Measurements from ENCODE around the gene BOD1. TPM values are rescaled to one million over a fixed set of nuclear protein-coding genes. Genes with fewer than 3 reads are reported as not detected.

BOD1 gene
- total and polyA plus RNA-seq, 9 of the 15 experiments (the other 6 are each of a cell fraction or from before 2014, with no cell fraction given), result 10.1 to 31.6 (median 22.6) TPM

DNA sequence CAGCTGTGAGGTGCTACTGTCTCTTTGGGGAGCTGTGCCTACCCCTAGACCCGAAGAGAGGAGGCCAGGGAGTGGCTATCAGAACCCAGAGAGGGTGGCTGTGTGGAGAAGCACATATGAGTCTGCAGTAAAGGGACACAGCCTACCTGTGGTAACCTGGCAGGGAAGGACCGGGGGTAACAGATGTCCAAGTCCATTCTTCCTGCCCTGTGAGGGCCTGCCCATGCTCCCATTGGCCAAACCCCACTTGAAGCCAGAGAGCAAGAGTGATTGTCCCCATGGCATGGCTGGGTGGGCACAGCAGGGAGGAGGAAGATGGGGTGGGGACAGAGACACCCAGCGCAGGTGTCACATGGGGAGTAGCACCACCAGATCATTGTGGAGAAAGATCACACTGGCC, 39.3 kb downstream of the BOD1 start:
- no peak overlapping the region for H3K9ac ChIP-seq (ENCODE audit: insufficient read depth in 1 of 2, low read depth in 2 of 2, low read length in 2 of 2)
- BruUV-seq (replicated peaks), result no TSS peak
- DNase-seq (ENCODE audit: extremely low read depth in 1 of 4, low spot score in 3 of 4) (no peak), ATAC-seq (no peak), FAIRE-seq (no peak)
- H3K79me2 ChIP-seq (ENCODE audit: control insufficient read depth, insufficient read depth, low read length), result no peaks in the 10 kb centered on the region
- H3K27ac ChIP-seq (ENCODE audit: extremely low read depth, low read depth, low read length), result no peak overlapping the region
- in situ Hi-C loops (cut with MboI) (no loop called here), intact Hi-C loops (cut with micrococcal nuclease) (loop anchor here (10.0 kb wide), 1 partner anchor 242 kb away; no protein-coding TSS in a partner anchor)
- ChIA-PET CTCF (ENCODE audit: low intra/inter-chr PET ratio) (no interaction called here), POLR2A (no interaction called here)
- H4K20me1 ChIP-seq (replicated peaks; ENCODE audit: control insufficient read depth, insufficient read depth, low read length), result 0 out of 2 replicates have a peak, but pooled peaks cover 3% of the 10 kb centered on the region
- H3K9me3 ChIP-seq (replicated peaks; ENCODE audit: control insufficient read depth, insufficient read depth, low read depth, low read length), result no peaks in the 10 kb centered on the region
- H3K4me1 ChIP-seq (replicated peaks in 1 of 2; ENCODE audit: control insufficient read depth in 2 of 2, insufficient read depth in 2 of 2, low read length in 2 of 2), result peaks cover 0 to 4% of the 10 kb centered on the region in 2 experiments; a peak in 1 of 5 replicates
- H3K27me3 ChIP-seq (ENCODE audit: control insufficient read depth in 2 of 2, insufficient read depth in 2 of 2, low read length in 2 of 2), result peaks cover 22 to 39% of the 10 kb centered on the region in 2 experiments
- no peaks in the 10 kb centered on the region for H3K36me3 ChIP-seq (ENCODE audit: control insufficient read depth, insufficient read depth, low read length)
- H2AFZ ChIP-seq (ENCODE audit: low read depth, low read length), result no peak overlapping the region
- no peak overlapping the region for H3K4me3 ChIP-seq
- H3K4me2 ChIP-seq (ENCODE audit: insufficient read depth, low read length), result no peak overlapping the region
- no peaks in the 10 kb centered on the region for H3K9me1 ChIP-seq (ENCODE audit: control insufficient read depth, insufficient read depth, low read length)
- 0% methylated on average over 2 of the region's 3 CpGs for WGBS (ENCODE audit: insufficient coverage, low coverage, missing lambda C conversion rate)
- TF ChIP-seq ZFX (CRISPR knock-in tag; IDR thresholded peaks at IDR 0.05) (no peak), IRF2 (CRISPR knock-in tag; IDR thresholded peaks at IDR 0.05) (no peak), TFAM (CRISPR knock-in tag; conservative IDR thresholded peaks at IDR 0.05) (no peak), U2AF1 (optimal IDR thresholded peaks at IDR 0.05; ENCODE audit: low read depth, low read length) (no peak), ESRRB (CRISPR knock-in tag; IDR thresholded peaks at IDR 0.05; ENCODE audit: borderline replicate concordance) (no peak), ETS2 (tag; IDR thresholded peaks at IDR 0.05; ENCODE audit: borderline replicate concordance, poor library complexity, severe bottlenecking) (no peak), CBFA2T2 (conservative IDR thresholded peaks at IDR 0.05) (no peak), MYNN (IDR thresholded peaks at IDR 0.05) (no peak), MYNN (CRISPR knock-in tag; IDR thresholded peaks at IDR 0.05) (no peak)
- TF ChIP-seq, protein P1, sequence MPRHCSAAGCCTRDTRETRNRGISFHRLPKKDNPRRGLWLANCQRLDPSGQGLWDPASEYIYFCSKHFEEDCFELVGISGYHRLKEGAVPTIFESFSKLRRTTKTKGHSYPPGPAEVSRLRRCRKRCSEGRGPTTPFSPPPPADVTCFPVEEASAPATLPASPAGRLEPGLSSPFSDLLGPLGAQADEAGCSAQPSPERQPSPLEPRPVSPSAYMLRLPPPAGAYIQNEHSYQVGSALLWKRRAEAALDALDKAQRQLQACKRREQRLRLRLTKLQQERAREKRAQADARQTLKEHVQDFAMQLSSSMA (CRISPR knock-in tag; IDR thresholded peaks at IDR 0.05), result no peak
- TF ChIP-seq, protein P2, sequence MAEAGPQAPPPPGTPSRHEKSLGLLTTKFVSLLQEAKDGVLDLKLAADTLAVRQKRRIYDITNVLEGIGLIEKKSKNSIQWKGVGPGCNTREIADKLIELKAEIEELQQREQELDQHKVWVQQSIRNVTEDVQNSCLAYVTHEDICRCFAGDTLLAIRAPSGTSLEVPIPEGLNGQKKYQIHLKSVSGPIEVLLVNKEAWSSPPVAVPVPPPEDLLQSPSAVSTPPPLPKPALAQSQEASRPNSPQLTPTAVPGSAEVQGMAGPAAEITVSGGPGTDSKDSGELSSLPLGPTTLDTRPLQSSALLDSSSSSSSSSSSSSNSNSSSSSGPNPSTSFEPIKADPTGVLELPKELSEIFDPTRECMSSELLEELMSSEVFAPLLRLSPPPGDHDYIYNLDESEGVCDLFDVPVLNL (CRISPR knock-in tag; IDR thresholded peaks at IDR 0.05; ENCODE audit: low read depth), result no peak
- TF ChIP-seq, protein P3, sequence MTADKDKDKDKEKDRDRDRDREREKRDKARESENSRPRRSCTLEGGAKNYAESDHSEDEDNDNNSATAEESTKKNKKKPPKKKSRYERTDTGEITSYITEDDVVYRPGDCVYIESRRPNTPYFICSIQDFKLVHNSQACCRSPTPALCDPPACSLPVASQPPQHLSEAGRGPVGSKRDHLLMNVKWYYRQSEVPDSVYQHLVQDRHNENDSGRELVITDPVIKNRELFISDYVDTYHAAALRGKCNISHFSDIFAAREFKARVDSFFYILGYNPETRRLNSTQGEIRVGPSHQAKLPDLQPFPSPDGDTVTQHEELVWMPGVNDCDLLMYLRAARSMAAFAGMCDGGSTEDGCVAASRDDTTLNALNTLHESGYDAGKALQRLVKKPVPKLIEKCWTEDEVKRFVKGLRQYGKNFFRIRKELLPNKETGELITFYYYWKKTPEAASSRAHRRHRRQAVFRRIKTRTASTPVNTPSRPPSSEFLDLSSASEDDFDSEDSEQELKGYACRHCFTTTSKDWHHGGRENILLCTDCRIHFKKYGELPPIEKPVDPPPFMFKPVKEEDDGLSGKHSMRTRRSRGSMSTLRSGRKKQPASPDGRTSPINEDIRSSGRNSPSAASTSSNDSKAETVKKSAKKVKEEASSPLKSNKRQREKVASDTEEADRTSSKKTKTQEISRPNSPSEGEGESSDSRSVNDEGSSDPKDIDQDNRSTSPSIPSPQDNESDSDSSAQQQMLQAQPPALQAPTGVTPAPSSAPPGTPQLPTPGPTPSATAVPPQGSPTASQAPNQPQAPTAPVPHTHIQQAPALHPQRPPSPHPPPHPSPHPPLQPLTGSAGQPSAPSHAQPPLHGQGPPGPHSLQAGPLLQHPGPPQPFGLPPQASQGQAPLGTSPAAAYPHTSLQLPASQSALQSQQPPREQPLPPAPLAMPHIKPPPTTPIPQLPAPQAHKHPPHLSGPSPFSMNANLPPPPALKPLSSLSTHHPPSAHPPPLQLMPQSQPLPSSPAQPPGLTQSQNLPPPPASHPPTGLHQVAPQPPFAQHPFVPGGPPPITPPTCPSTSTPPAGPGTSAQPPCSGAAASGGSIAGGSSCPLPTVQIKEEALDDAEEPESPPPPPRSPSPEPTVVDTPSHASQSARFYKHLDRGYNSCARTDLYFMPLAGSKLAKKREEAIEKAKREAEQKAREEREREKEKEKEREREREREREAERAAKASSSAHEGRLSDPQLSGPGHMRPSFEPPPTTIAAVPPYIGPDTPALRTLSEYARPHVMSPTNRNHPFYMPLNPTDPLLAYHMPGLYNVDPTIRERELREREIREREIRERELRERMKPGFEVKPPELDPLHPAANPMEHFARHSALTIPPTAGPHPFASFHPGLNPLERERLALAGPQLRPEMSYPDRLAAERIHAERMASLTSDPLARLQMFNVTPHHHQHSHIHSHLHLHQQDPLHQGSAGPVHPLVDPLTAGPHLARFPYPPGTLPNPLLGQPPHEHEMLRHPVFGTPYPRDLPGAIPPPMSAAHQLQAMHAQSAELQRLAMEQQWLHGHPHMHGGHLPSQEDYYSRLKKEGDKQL (CRISPR knock-in tag; IDR thresholded peaks at IDR 0.05; ENCODE audit: borderline replicate concordance), result no peak
- TF ChIP-seq, protein P4, sequence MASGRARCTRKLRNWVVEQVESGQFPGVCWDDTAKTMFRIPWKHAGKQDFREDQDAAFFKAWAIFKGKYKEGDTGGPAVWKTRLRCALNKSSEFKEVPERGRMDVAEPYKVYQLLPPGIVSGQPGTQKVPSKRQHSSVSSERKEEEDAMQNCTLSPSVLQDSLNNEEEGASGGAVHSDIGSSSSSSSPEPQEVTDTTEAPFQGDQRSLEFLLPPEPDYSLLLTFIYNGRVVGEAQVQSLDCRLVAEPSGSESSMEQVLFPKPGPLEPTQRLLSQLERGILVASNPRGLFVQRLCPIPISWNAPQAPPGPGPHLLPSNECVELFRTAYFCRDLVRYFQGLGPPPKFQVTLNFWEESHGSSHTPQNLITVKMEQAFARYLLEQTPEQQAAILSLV (tag; IDR thresholded peaks at IDR 0.05), result no peak

All from K562 (cell line).